Panc1 (cell line): ENCODE data around the gene DCTD.

Source experiments
- CTCF ChIP-seq: fragments of 450-650 bp; IDR thresholded peaks from 2 replicates; pipeline ENCODE4 v1.5.1; 2017; ENCODE audit warnings: mild to moderate bottlenecking
- POLR2AphosphoS5 ChIP-seq: IDR thresholded peaks from 2 replicates; pipeline ENCODE4 v1.6.1; 2012; ENCODE audit warnings: mild to moderate bottlenecking, low read depth, low read length, moderate library complexity
- TCF7L2 ChIP-seq: IDR thresholded peaks from 2 replicates; pipeline ENCODE4 v1.6.1; 2011; ENCODE audit warnings: mild to moderate bottlenecking, low read depth, low read length, inconsistent platforms
- TF ChIP-seq, protein P1 (sequence below), 2 experiments: IDR thresholded peaks; 2 replicates each; pipeline ENCODE4 v1.6.1; 2011 to 2012; ENCODE audit warnings: low read depth in 2 of 2, control low read depth in 1 of 2, low read length in 1 of 2, mild to moderate bottlenecking in 1 of 2, moderate library complexity in 1 of 2; ENCODE audit not compliant: insufficient read depth in 1 of 2

DNA sequence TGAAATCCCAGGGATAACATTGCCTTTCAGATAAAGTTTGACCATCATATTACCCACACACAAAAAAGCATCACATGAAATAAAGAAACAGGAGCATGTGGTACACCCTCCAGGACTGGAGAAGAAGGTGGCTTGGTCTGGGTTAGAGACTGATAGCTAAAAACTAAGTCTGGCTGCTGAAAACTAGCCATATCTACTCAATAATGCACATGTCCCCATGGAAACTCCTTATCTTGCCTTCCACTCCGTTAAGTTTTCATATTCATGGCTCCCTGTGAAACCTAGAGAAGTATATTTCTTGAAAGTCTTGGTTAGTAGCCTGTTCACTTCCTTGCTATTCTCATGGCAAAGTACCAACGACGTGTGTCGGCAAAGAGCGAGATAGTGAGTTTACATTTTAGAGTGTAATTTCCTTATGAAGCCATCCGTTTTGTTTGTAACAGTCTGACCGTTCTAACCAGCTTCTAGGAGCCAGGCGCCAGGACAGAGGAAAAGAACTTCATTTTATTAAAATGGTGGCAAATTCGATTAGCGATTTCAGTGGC lies 6.7 kb upstream of the DCTD start:
- TF ChIP-seq CTCF (no peak), TCF7L2 (no peak), POLR2AphosphoS5 (no peak)
- TF ChIP-seq, protein P1, sequence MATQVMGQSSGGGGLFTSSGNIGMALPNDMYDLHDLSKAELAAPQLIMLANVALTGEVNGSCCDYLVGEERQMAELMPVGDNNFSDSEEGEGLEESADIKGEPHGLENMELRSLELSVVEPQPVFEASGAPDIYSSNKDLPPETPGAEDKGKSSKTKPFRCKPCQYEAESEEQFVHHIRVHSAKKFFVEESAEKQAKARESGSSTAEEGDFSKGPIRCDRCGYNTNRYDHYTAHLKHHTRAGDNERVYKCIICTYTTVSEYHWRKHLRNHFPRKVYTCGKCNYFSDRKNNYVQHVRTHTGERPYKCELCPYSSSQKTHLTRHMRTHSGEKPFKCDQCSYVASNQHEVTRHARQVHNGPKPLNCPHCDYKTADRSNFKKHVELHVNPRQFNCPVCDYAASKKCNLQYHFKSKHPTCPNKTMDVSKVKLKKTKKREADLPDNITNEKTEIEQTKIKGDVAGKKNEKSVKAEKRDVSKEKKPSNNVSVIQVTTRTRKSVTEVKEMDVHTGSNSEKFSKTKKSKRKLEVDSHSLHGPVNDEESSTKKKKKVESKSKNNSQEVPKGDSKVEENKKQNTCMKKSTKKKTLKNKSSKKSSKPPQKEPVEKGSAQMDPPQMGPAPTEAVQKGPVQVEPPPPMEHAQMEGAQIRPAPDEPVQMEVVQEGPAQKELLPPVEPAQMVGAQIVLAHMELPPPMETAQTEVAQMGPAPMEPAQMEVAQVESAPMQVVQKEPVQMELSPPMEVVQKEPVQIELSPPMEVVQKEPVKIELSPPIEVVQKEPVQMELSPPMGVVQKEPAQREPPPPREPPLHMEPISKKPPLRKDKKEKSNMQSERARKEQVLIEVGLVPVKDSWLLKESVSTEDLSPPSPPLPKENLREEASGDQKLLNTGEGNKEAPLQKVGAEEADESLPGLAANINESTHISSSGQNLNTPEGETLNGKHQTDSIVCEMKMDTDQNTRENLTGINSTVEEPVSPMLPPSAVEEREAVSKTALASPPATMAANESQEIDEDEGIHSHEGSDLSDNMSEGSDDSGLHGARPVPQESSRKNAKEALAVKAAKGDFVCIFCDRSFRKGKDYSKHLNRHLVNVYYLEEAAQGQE (IDR thresholded peaks at IDR 0.05; ENCODE audit: insufficient read depth in 1 of 2, low read depth in 2 of 2, low read length in 1 of 2) = no peak
